K562 (cell line): ENCODE data around the gene TMEM184B. TPM values are rescaled to one million over a fixed set of nuclear protein-coding genes. Genes with fewer than 3 reads are reported as not detected.

ENCODE experiments used
- ATAC-seq: fragments of 200-7000 bp; cut with Tn5 transposase; 3 replicates; pipeline ENCODE4 v1.9.1; 2020; ENCODE audit warnings: moderate library complexity
- BruUV-seq: library from RNA; stranded (reverse); fragments of 400-500 nt; replicated peaks from 2 replicates; lab custom pipeline; 2021; lab: Mats Ljungman, UMichigan
- CTCF ChIA-PET: fragments of 300-600 bp; formaldehyde crosslinking; extraction: SDS; loops from one replicate; lab custom pipeline; 2021; ENCODE audit warnings: low intra/inter-chr PET ratio; lab: Yijun Ruan, JAX
- POLR2A ChIA-PET: fragments of 300-600, 350-650 bp; sonication (Branson Sonifier 250); formaldehyde crosslinking; extraction: SDS; loops from one replicate; lab custom pipeline; 2021; ENCODE audit warnings: antibody characterized with exemption, inconsistent platforms; lab: Yijun Ruan, JAX
- DNase-seq, 4 experiments: peaks; one replicate each; pipeline versions ENCODE4 v3.0.0 to v3.0.0-alpha.2; 2011 to 2018; ENCODE audit warnings: low spot score in 3 of 4, mixed read lengths in 3 of 4; ENCODE audit errors: extremely low read depth in 1 of 4
- FAIRE-seq: peaks from 2 replicates; lab custom pipeline; 2011; peaks lifted over from hg19 to GRCh38; lab: Jason Lieb, UNC
- H2AFZ ChIP-seq: 2 replicates; pipeline ENCODE4 v1.6.0; 2011; ENCODE audit warnings: low read depth, low read length, control low read depth, inconsistent platforms
- H3K27ac ChIP-seq: fragments of 200-600 bp; 3 replicates; pipeline ENCODE4 v1.8.0; 2011; ENCODE audit warnings: low read depth, mild to moderate bottlenecking, control low read depth, inconsistent platforms, low read length, moderate library complexity, mixed read lengths; ENCODE audit errors: extremely low read depth
- H3K27me3 ChIP-seq, 2 experiments: fragments of 300-600 bp in 1 of 2; 2 replicates in 1 of 2; 3 replicates in 1 of 2; pipeline versions ENCODE4 v1.6.0 to v1.8.0; 2011; ENCODE audit warnings: inconsistent platforms in 2 of 2, low read length in 2 of 2, mild to moderate bottlenecking in 1 of 2, mixed read lengths in 1 of 2, moderate library complexity in 1 of 2; ENCODE audit not compliant: control insufficient read depth in 2 of 2, insufficient read depth in 2 of 2
- H3K36me3 ChIP-seq: fragments of 300-600 bp; 3 replicates; pipeline ENCODE4 v1.8.0; 2011; ENCODE audit warnings: mild to moderate bottlenecking, low read length, inconsistent platforms; ENCODE audit not compliant: control insufficient read depth, insufficient read depth
- H3K4me1 ChIP-seq, 2 experiments: fragments of 200-600 bp in 1 of 2; replicated peaks in 1 of 2; 2 replicates in 1 of 2; 3 replicates in 1 of 2; pipeline versions ENCODE4 v1.5.1 to v1.8.0; 2011; ENCODE audit warnings: inconsistent platforms in 2 of 2, low read length in 2 of 2, mild to moderate bottlenecking in 1 of 2, mixed read lengths in 1 of 2, moderate library complexity in 1 of 2; ENCODE audit not compliant: control insufficient read depth in 2 of 2, insufficient read depth in 2 of 2
- H3K4me2 ChIP-seq: 2 replicates; pipeline ENCODE4 v1.6.1; 2011; ENCODE audit warnings: low read length, control low read depth, inconsistent platforms, mixed read lengths; ENCODE audit not compliant: insufficient read depth
- H3K4me3 ChIP-seq: fragments of 200-600 bp; sonication (generic), shearing (Covaris generic); 2 replicates; pipeline ENCODE4 v1.5.1; 2016; ENCODE audit warnings: control low read depth, inconsistent platforms
- H3K79me2 ChIP-seq: fragments of 200-600 bp; 3 replicates; pipeline ENCODE4 v1.8.0; 2011; ENCODE audit warnings: low read length, inconsistent platforms; ENCODE audit not compliant: control insufficient read depth, insufficient read depth
- H3K9ac ChIP-seq, 2 experiments: 2 replicates each; pipeline versions ENCODE4 v1.6.0 to v1.6.1; 2011; ENCODE audit warnings: low read depth in 2 of 2, low read length in 2 of 2, control low read depth in 1 of 2, inconsistent platforms in 1 of 2, mild to moderate bottlenecking in 1 of 2, mixed read lengths in 1 of 2; ENCODE audit not compliant: insufficient read depth in 1 of 2
- H3K9me1 ChIP-seq: one replicate; pipeline ENCODE4 v1.6.0; 2011; ENCODE audit warnings: inconsistent platforms, mild to moderate bottlenecking, low read length, moderate library complexity; ENCODE audit not compliant: control insufficient read depth, insufficient read depth
- H3K9me3 ChIP-seq: replicated peaks from 2 replicates; pipeline ENCODE4 v1.5.1; 2011; ENCODE audit warnings: low read depth, low read length, inconsistent platforms; ENCODE audit not compliant: control insufficient read depth, insufficient read depth
- H4K20me1 ChIP-seq: replicated peaks from 2 replicates; pipeline ENCODE4 v1.6.1; 2011; ENCODE audit warnings: low read length, inconsistent platforms, mixed read lengths; ENCODE audit not compliant: control insufficient read depth, insufficient read depth
- ATF1 ChIP-seq, 2 experiments: fragments of 450-650 bp in 1 of 2; IDR thresholded peaks; 2 replicates each; pipeline ENCODE4 v1.6.1; 2016; ENCODE audit warnings: missing compliant biosample characterization in 1 of 2, missing genetic modification characterization in 1 of 2
- CREM ChIP-seq: IDR thresholded peaks from 2 replicates; pipeline ENCODE4 v1.6.1; 2014; ENCODE audit warnings: antibody characterized with exemption, low read depth
- GABPA ChIP-seq: fragments of 200-800 bp; sonication (Bioruptor generic); conservative IDR thresholded peaks from 2 replicates; pipeline ENCODE4 v1.6.1; 2016; ENCODE audit warnings: low read depth, missing genetic modification characterization, missing compliant biosample characterization
- NCOA4 ChIP-seq: fragments of 450-650 bp; IDR thresholded peaks from 2 replicates; pipeline ENCODE4 v1.6.1; 2018; ENCODE audit warnings: mild to moderate bottlenecking; ENCODE audit not compliant: partially characterized antibody
- PRDM10 ChIP-seq: fragments of 450-650 bp; IDR thresholded peaks from 2 replicates; pipeline ENCODE4 v1.6.1; 2018; ENCODE audit not compliant: partially characterized antibody
- YY1 ChIP-seq, 3 experiments: IDR thresholded peaks; 2 replicates each; pipeline ENCODE4 v1.6.1; 2011; ENCODE audit warnings: low read length in 2 of 3, mild to moderate bottlenecking in 2 of 3, moderate library complexity in 2 of 3, borderline replicate concordance in 1 of 3, control low read depth in 1 of 3, low read depth in 1 of 3; ENCODE audit not compliant: insufficient read depth in 3 of 3, insufficient replicate concordance in 2 of 3, control insufficient read depth in 1 of 3, insufficient read length in 1 of 3; ENCODE audit errors: extremely low read depth in 1 of 3
- ZBTB12 ChIP-seq: fragments of 250-450 bp; sonication (Bioruptor Pico); IDR thresholded peaks from 2 replicates; pipeline ENCODE4 v1.4.0; 2020
- ZNF445 ChIP-seq: fragments of 250-450 bp; sonication (Bioruptor Pico); IDR thresholded peaks from 2 replicates; pipeline ENCODE4 v1.4.0; 2020; ENCODE audit warnings: low read depth, mild to moderate bottlenecking, moderate library complexity
- WGBS: fragments of 100-300 bp; shearing (Covaris generic); methylation state at CpG from one replicate; pipeline ENCODE4 v1.1.6; 2016; ENCODE audit warnings: low coverage, mixed read lengths; ENCODE audit not compliant: insufficient coverage; ENCODE audit errors: missing lambda C conversion rate; 5-methylcytosine and 5-hydroxymethylcytosine counted together
- in situ Hi-C: fragments of 300-500 bp; cut with MboI; formaldehyde crosslinking; loops from 4 replicates; pipeline ENCODE4 v1.15.0; 2018; ENCODE audit warnings: inconsistent platforms, mixed read lengths
- intact Hi-C: fragments of 100-400 bp; cut with micrococcal nuclease; formaldehyde crosslinking; loops from 2 replicates; pipeline ENCODE4 v1.14.2; 2022
- polyA plus RNA-seq, 8 experiments: library from polyadenylated mRNA; depleted of rRNA in 4 of 8; stranded (reverse) in 5 of 8; unstranded in 3 of 8; fragments of >200 nt; fragmentation: Nextera tagmentation in 2 of 8; fragmentation: Illumina TruSeq in 1 of 8; extraction: Ambion mirVana in 2 of 8; extraction: Trizol in 1 of 8; gene quantifications; 2 replicates each; pipeline versions ENCODE4 v1.2.1 to v1.2.3, GENCODE V29; 2011 to 2014; ENCODE audit warnings: inconsistent platforms in 1 of 8, missing spikeins in 1 of 8
- total RNA-seq, 7 experiments: library from RNA; depleted of rRNA in 6 of 7; stranded (reverse); fragments of >200 nt in 6 of 7; fragmentation: Illumina TruSeq in 2 of 7; extraction: Trizol in 2 of 7; gene quantifications; 2 replicates each; pipeline versions ENCODE4 v1.2.1 to v1.2.3, GENCODE V29; 2011 to 2021; ENCODE audit warnings: low replicate concordance in 1 of 7

TMEM184B gene
- total and polyA plus RNA-seq, 9 of the 15 experiments (the other 6 are each of a cell fraction or from before 2014, with no cell fraction given), result 0.31 to 25.1 (median 6.2) TPM

GRCh38 chr22:38267086-38267485 lies 5.7 kb downstream of the TMEM184B start:
- TF ChIP-seq PRDM10, result peak; percentile 29
- TF ChIP-seq YY1 (IDR thresholded peaks at IDR 0.05; ENCODE audit: borderline replicate concordance in 1 of 3, control insufficient read depth in 1 of 3, extremely low read depth in 1 of 3, insufficient read depth in 3 of 3, insufficient read length in 1 of 3, insufficient replicate concordance in 2 of 3, low read depth in 1 of 3, low read length in 2 of 3), result peak in 1 of 3 experiments; percentile 24
- TF ChIP-seq GABPA (tag), result peak; percentile 66
- no peak for TF ChIP-seq NCOA4
- peak; percentile 22; the same call in 1 of the 2 replicates for TF ChIP-seq ZBTB12 (CRISPR knock-in tag)
- TF ChIP-seq ATF1 (CRISPR knock-in tag; IDR thresholded peaks at IDR 0.05), result no peak
- TF ChIP-seq ATF1 (tag; IDR thresholded peaks at IDR 0.05), result 0 out of 2 replicates have a peak, but pooled peaks have one; percentile 9
- TF ChIP-seq ZNF445 (CRISPR knock-in tag), result no peak
- peak; percentile 58 for TF ChIP-seq CREM
- 13% methylated on average over 2 of the region's 4 CpGs for WGBS
- DNase-seq, result peak; percentile 24 to 63 (median 46)
- H3K27ac ChIP-seq, result peak overlapping the region; percentile 37; the same call in 1 of the 3 replicates
- peaks cover 22 to 29% of the 10 kb centered on the region in 2 experiments for H3K4me1 ChIP-seq
- POLR2A ChIA-PET, result interaction anchor here (0.7 to 2.1 kb wide), 8 partner anchors 8 to 268 kb away, joined by 3 to 7 read pairs (median 5); no protein-coding TSS in a partner anchor
- H2AFZ ChIP-seq, result no peak overlapping the region
- H3K9me1 ChIP-seq, result no peaks in the 10 kb centered on the region
- ATAC-seq, result peak; percentile 79
- H3K36me3 ChIP-seq, result peaks cover 23% of the 10 kb centered on the region; the same call in 2 of the 3 replicates
- H3K79me2 ChIP-seq, result peaks cover 66% of the 10 kb centered on the region
- no peak overlapping the region for H3K4me3 ChIP-seq
- peak overlapping the region in 1 of 2 experiments; percentile 2; a peak in 2 of 4 replicates for H3K9ac ChIP-seq
- no peaks in the 10 kb centered on the region for H3K9me3 ChIP-seq
- peak; percentile 88 for FAIRE-seq
- intact Hi-C loops, result loop anchor here (10.0 kb wide), 1 partner anchor 88 kb away; no protein-coding TSS in a partner anchor
- in situ Hi-C loops, result no loop called here
- H4K20me1 ChIP-seq, result peaks cover 6% of the 10 kb centered on the region; the same call in 1 of the 2 replicates
- H3K4me2 ChIP-seq, result no peak overlapping the region
- CTCF ChIA-PET, result interaction anchor here (0.7 kb wide), 1 partner anchor 200 kb away, joined by 3 read pairs; no protein-coding TSS in a partner anchor
- no peaks in the 10 kb centered on the region for H3K27me3 ChIP-seq
- no TSS peak for BruUV-seq
